Measurements from ENCODE around the gene CNIH4. TPM values are rescaled to one million over a fixed set of nuclear protein-coding genes. Genes with fewer than 3 reads are reported as not detected.
"Not testable (repeated sequence)": the region's sequence is repeated elsewhere in the genome, so short reads cannot be mapped to it uniquely, and the experiment has no call there.

The CNIH4 gene
- total RNA-seq, 4 donors from 2014 or later = 28.9 to 51.2 (median 42.6) TPM

GRCh38 chr1:224338150-224338838 lies 18.4 kb upstream of the CNIH4 start:
- Histone ChIP-seq H3K27me3 (no peaks in the 10 kb centered on the region), H3K9me3 (no peaks in the 10 kb centered on the region), H3K4me1 (no peaks in the 10 kb centered on the region), H3K4me3 (no peak overlapping the region), H3K27ac (no peak overlapping the region), H3K36me3 (no peaks in the 10 kb centered on the region)
- intact Hi-C loops (cut with DNase I; ENCODE audit: low total_unique reads) = loop anchor here (10.0 kb wide), 1 partner anchor 223 kb away; the partner anchor contains the start of gene FBXO28
- TF ChIP-seq POLR2A (IDR thresholded peaks at IDR 0.05) (no peak), CTCF (IDR thresholded peaks at IDR 0.05) (no peak)
- DNase-seq = no peak

GRCh38 chr1:224339442-224340033 lies 17.1 kb upstream of the CNIH4 start:
- no peak overlapping the region for H3K27ac ChIP-seq
- TF ChIP-seq CTCF (IDR thresholded peaks at IDR 0.05) (no peak), POLR2A (IDR thresholded peaks at IDR 0.05) (no peak)
- H3K4me1 ChIP-seq = no peaks in the 10 kb centered on the region
- no peaks in the 10 kb centered on the region for H3K27me3 ChIP-seq
- H3K9me3 ChIP-seq = peaks cover 0 to 11% of the 10 kb centered on the region in 2 donors
- no peaks in the 10 kb centered on the region for H3K36me3 ChIP-seq
- no peak overlapping the region for H3K4me3 ChIP-seq
- intact Hi-C loops (cut with DNase I; ENCODE audit: low total_unique reads) = loop anchor here (10.0 kb wide), 1 partner anchor 225 kb away; the partner anchor contains the start of gene FBXO28
- no peak for DNase-seq

GRCh38 chr1:224340453-224341384 lies 16.0 kb upstream of the CNIH4 start:
- DNase-seq; H3K27ac ChIP-seq; H3K4me1 ChIP-seq; intact Hi-C loops (cut with DNase I; ENCODE audit: low total_unique reads); H3K27me3 ChIP-seq; H3K36me3 ChIP-seq: not testable (repeated sequence)
- Histone ChIP-seq H3K9me3 (peaks cover 0 to 12% of the 10 kb centered on the region in 2 donors), H3K4me3 (peak overlapping the region in 1 of 2 donors; percentile 24)

GRCh38 chr1:224343679-224344078 lies 13.0 kb upstream of the CNIH4 start:
- no peaks in the 10 kb centered on the region for H3K36me3 ChIP-seq
- DNase-seq = no peak
- H3K4me3 ChIP-seq = no peak overlapping the region
- H3K4me1 ChIP-seq = no peaks in the 10 kb centered on the region
- H3K27me3 ChIP-seq = no peaks in the 10 kb centered on the region
- H3K9me3 ChIP-seq = peaks cover 0 to 12% of the 10 kb centered on the region in 2 donors
- TF ChIP-seq CTCF (IDR thresholded peaks at IDR 0.05) (no peak), POLR2A (IDR thresholded peaks at IDR 0.05) (no peak)
- intact Hi-C loops (cut with DNase I; ENCODE audit: low total_unique reads) = no loop called here
- no peak overlapping the region for H3K27ac ChIP-seq

GRCh38 chr1:224348137-224348536 lies 8.5 kb upstream of the CNIH4 start:
- Histone ChIP-seq H3K4me3 (no peak overlapping the region), H3K4me1 (no peaks in the 10 kb centered on the region), H3K9me3 (peaks cover 0 to 12% of the 10 kb centered on the region in 2 donors), H3K36me3 (no peaks in the 10 kb centered on the region), H3K27me3 (no peaks in the 10 kb centered on the region), H3K27ac (no peak overlapping the region)
- intact Hi-C loops (cut with DNase I; ENCODE audit: low total_unique reads) = no loop called here
- TF ChIP-seq POLR2A (IDR thresholded peaks at IDR 0.05) = no peak
- no peak for TF ChIP-seq CTCF (IDR thresholded peaks at IDR 0.05)
- DNase-seq = no peak

- intact Hi-C loops (cut with DNase I; ENCODE audit: low total_unique reads); DNase-seq; H3K9me3 ChIP-seq; H3K27me3 ChIP-seq; H3K4me1 ChIP-seq; H3K4me3 ChIP-seq; H3K36me3 ChIP-seq; H3K27ac ChIP-seq: not testable (repeated sequence)
Observed at GRCh38 chr1:224349716-224350115, 7.0 kb upstream of the CNIH4 start.

GRCh38 chr1:224352436-224353085 lies 4.1 kb upstream of the CNIH4 start:
- H3K4me1 ChIP-seq; intact Hi-C loops (cut with DNase I; ENCODE audit: low total_unique reads); H3K4me3 ChIP-seq; DNase-seq; H3K36me3 ChIP-seq; H3K9me3 ChIP-seq; H3K27me3 ChIP-seq; H3K27ac ChIP-seq: not testable (repeated sequence)

Measured in uterus (tissue), 4 donors.